H1 (cell line): Measurements from ENCODE around the gene ICA1. TPM values are rescaled to one million over a fixed set of nuclear protein-coding genes. Genes with fewer than 3 reads are reported as not detected.

ENCODE experiments used
- CTCF ChIA-PET: fragments of 300-600 bp; sonication (Branson Sonifier 250); formaldehyde crosslinking; loops from one replicate; lab custom pipeline; 2021; ENCODE audit not compliant: partially characterized antibody; lab: Charles Lee
- POLR2A ChIA-PET: fragments of 300-600 bp; sonication (Branson Sonifier 250); formaldehyde crosslinking; loops from one replicate; lab custom pipeline; 2021; ENCODE audit warnings: inconsistent platforms; ENCODE audit not compliant: partially characterized antibody; lab: Charles Lee
- DNase-seq, 2 experiments: peaks; one replicate each; pipeline versions ENCODE4 v3.0.0 to v3.0.0-alpha.2; 2010 to 2022; ENCODE audit warnings: low spot score in 2 of 2, low read depth in 1 of 2, mixed read lengths in 1 of 2
- FAIRE-seq: peaks from 2 replicates; lab custom pipeline; 2011; peaks lifted over from hg19 to GRCh38; lab: Jason Lieb, UNC
- H2AFZ ChIP-seq: 2 replicates; pipeline ENCODE4 v1.8.1; 2012; ENCODE audit warnings: low read length, inconsistent platforms
- H2AK5ac ChIP-seq: 2 replicates; pipeline ENCODE4 v1.6.1; 2013; ENCODE audit warnings: low read depth, low read length
- H2BK120ac ChIP-seq: replicated peaks from 2 replicates; pipeline ENCODE3; 2013; ENCODE audit warnings: low read depth, low read length, inconsistent platforms
- H2BK12ac ChIP-seq: 2 replicates; pipeline ENCODE4 v1.6.1; 2013; ENCODE audit warnings: low read depth, low read length
- H2BK15ac ChIP-seq: 2 replicates; pipeline ENCODE4 v1.6.1; 2013; ENCODE audit warnings: low read length
- H2BK20ac ChIP-seq: 2 replicates; pipeline ENCODE4 v1.6.1; 2013; ENCODE audit warnings: low read length
- H2BK5ac ChIP-seq: 2 replicates; pipeline ENCODE4 v1.6.1; 2013; ENCODE audit warnings: low read depth, low read length
- H3K14ac ChIP-seq: 2 replicates; pipeline ENCODE4 v1.6.1; 2013; ENCODE audit warnings: inconsistent platforms; ENCODE audit not compliant: insufficient read length
- H3K18ac ChIP-seq: 2 replicates; pipeline ENCODE4 v1.6.1; 2013; ENCODE audit warnings: low read length; ENCODE audit errors: extremely low read depth
- H3K23ac ChIP-seq: 2 replicates; pipeline ENCODE4 v1.6.1; 2013; ENCODE audit warnings: inconsistent platforms; ENCODE audit not compliant: insufficient read length
- H3K23me2 ChIP-seq: 2 replicates; pipeline ENCODE4 v1.6.1; 2013; ENCODE audit warnings: low read depth, low read length
- H3K27ac ChIP-seq: 2 replicates; pipeline ENCODE4 v1.6.1; 2011; ENCODE audit warnings: low read depth, low read length, inconsistent platforms
- H3K27me3 ChIP-seq, 4 experiments: replicated peaks in 1 of 4; 1 replicate in 1 of 4; 2 replicates in 3 of 4; pipeline versions ENCODE4 v1.6.1 to v1.8.1; 2011 to 2013; ENCODE audit warnings: low read length in 3 of 4, mild to moderate bottlenecking in 3 of 4, inconsistent platforms in 2 of 4, mixed read lengths in 2 of 4, moderate library complexity in 1 of 4; ENCODE audit not compliant: control insufficient read depth in 3 of 4, insufficient read depth in 3 of 4; ENCODE audit errors: extremely low read depth in 1 of 4
- H3K36me3 ChIP-seq, 4 experiments: 2 replicates each; pipeline versions ENCODE4 v1.6.1 to v1.8.1; 2011 to 2013; ENCODE audit warnings: mild to moderate bottlenecking in 4 of 4, low read length in 3 of 4, moderate library complexity in 2 of 4, control low read depth in 1 of 4, inconsistent platforms in 1 of 4; ENCODE audit not compliant: insufficient read depth in 4 of 4, control insufficient read depth in 2 of 4
- H3K4ac ChIP-seq: replicated peaks from 2 replicates; pipeline ENCODE3; 2013; ENCODE audit warnings: low read length, low read depth, mixed read lengths, inconsistent platforms; ENCODE audit not compliant: insufficient read length
- H3K4me1 ChIP-seq, 4 experiments: replicated peaks in 1 of 4; 1 replicate in 1 of 4; 2 replicates in 3 of 4; pipeline versions ENCODE4 v1.6.1 to v1.8.1; 2011 to 2013; ENCODE audit warnings: low read length in 3 of 4, inconsistent platforms in 2 of 4, mixed read lengths in 1 of 4; ENCODE audit not compliant: insufficient read depth in 4 of 4, control insufficient read depth in 3 of 4
- H3K4me2 ChIP-seq, 2 experiments: 2 replicates each; pipeline versions ENCODE4 v1.6.1 to v1.8.1; 2011 to 2013; ENCODE audit warnings: low read depth in 2 of 2, low read length in 2 of 2, control low read depth in 1 of 2, inconsistent platforms in 1 of 2, mild to moderate bottlenecking in 1 of 2; ENCODE audit not compliant: insufficient read depth in 1 of 2
- H3K4me3 ChIP-seq, 4 experiments: fragments of 200-600, 300-600 bp in 1 of 4; sonication (generic), shearing (Covaris generic), sonication (Bioruptor Twin) in 1 of 4; 2 replicates each; pipeline versions ENCODE4 v1.5.1 to v1.8.1; 2011 to 2016; ENCODE audit warnings: low read length in 4 of 4, low read depth in 3 of 4, control low read depth in 2 of 4, inconsistent platforms in 2 of 4, mild to moderate bottlenecking in 2 of 4, mixed read lengths in 1 of 4, moderate library complexity in 1 of 4; ENCODE audit not compliant: insufficient read depth in 2 of 4; ENCODE audit errors: extremely low read depth in 1 of 4
- H3K56ac ChIP-seq: replicated peaks from 2 replicates; pipeline ENCODE3; 2013; ENCODE audit warnings: low read depth, mild to moderate bottlenecking, mixed read lengths, low read length, inconsistent platforms; ENCODE audit not compliant: insufficient read length
- H3K79me1 ChIP-seq: 2 replicates; pipeline ENCODE4 v1.6.1; 2013; ENCODE audit warnings: low read depth, low read length, control low read depth
- H3K79me2 ChIP-seq, 2 experiments: 2 replicates each; pipeline versions ENCODE4 v1.6.1 to v1.8.1; 2012 to 2013; ENCODE audit warnings: low read length in 2 of 2, mild to moderate bottlenecking in 2 of 2, inconsistent platforms in 1 of 2; ENCODE audit not compliant: insufficient read depth in 2 of 2, control insufficient read depth in 1 of 2
- H3K9ac ChIP-seq, 4 experiments: replicated peaks in 1 of 4; 1 replicate in 1 of 4; 2 replicates in 3 of 4; pipeline versions ENCODE4 v1.6.1 to v1.8.1; 2011 to 2013; ENCODE audit warnings: low read depth in 3 of 4, low read length in 3 of 4, control low read depth in 2 of 4, mild to moderate bottlenecking in 2 of 4, moderate library complexity in 2 of 4, inconsistent platforms in 1 of 4; ENCODE audit errors: extremely low read depth in 1 of 4
- H3K9me3 ChIP-seq, 2 experiments: 2 replicates each; pipeline versions ENCODE4 v1.6.1 to v1.8.1; 2012 to 2013; ENCODE audit warnings: mild to moderate bottlenecking in 2 of 2, moderate library complexity in 2 of 2, control low read depth in 1 of 2, inconsistent platforms in 1 of 2, low read depth in 1 of 2, low read length in 1 of 2, mixed read lengths in 1 of 2; ENCODE audit not compliant: insufficient read depth in 2 of 2
- H4K20me1 ChIP-seq, 2 experiments: replicated peaks in 1 of 2; 2 replicates each; pipeline versions ENCODE3 to v1.8.1; 2011 to 2013; ENCODE audit warnings: inconsistent platforms in 2 of 2, low read length in 2 of 2, mild to moderate bottlenecking in 1 of 2; ENCODE audit not compliant: insufficient read depth in 2 of 2, control insufficient read depth in 1 of 2
- H4K5ac ChIP-seq: 2 replicates; pipeline ENCODE4 v1.6.1; 2013; ENCODE audit warnings: low read length, low read depth, mixed read lengths, inconsistent platforms; ENCODE audit not compliant: insufficient read length
- H4K8ac ChIP-seq: 2 replicates; pipeline ENCODE4 v1.8.0; 2013; ENCODE audit warnings: mild to moderate bottlenecking, moderate library complexity, low read length, inconsistent platforms; ENCODE audit not compliant: insufficient read depth; ENCODE audit errors: extremely low read depth
- H4K91ac ChIP-seq: replicated peaks from 2 replicates; pipeline ENCODE3; 2013; ENCODE audit warnings: low read length, mixed read lengths, inconsistent platforms; ENCODE audit not compliant: insufficient read length
- RFX5 ChIP-seq: IDR thresholded peaks from 2 replicates; pipeline ENCODE4 v1.6.1; 2011; ENCODE audit warnings: low read depth, low read length, improper control_type of control experiment, borderline replicate concordance
- WGBS, 2 experiments: shearing (Covaris generic) in 1 of 2; methylation state at CpG; one replicate each; pipeline versions ENCODE4 v1.1.6 to v1.1.7; 2013 to 2015; ENCODE audit warnings: low lambda C conversion rate in 2 of 2, mixed read lengths in 2 of 2, inconsistent platforms in 1 of 2, low coverage in 1 of 2, missing lambda C conversion rate in 1 of 2; ENCODE audit not compliant: insufficient replicate concordance in 2 of 2, insufficient coverage in 1 of 2, insufficient read length in 1 of 2; ENCODE audit errors: extremely low coverage in 1 of 2, missing lambda C conversion rate in 1 of 2; 5-methylcytosine and 5-hydroxymethylcytosine counted together
- polyA plus RNA-seq, 7 experiments: library from polyadenylated mRNA; depleted of rRNA in 3 of 7; stranded (reverse) in 5 of 7; unstranded in 2 of 7; fragments of >200 nt in 5 of 7; fragments of 200-250 nt in 2 of 7; gene quantifications; 1 replicate in 5 of 7; 2 replicates in 1 of 7; 4 replicates in 1 of 7; pipeline versions ENCODE4 v1.2.1 to v1.2.3, GENCODE V29; 2011 to 2013; ENCODE audit warnings: missing spikeins in 2 of 7, mixed read lengths in 2 of 7
- total RNA-seq: library from RNA; stranded (reverse); fragmentation: NEBNext Ultra II Directional; extraction: Animal tissue kit (Norgen Biotek cat#: 25700); gene quantifications from 2 replicates; pipeline ENCODE4 v1.2.1, GENCODE V29; 2021

The ICA1 gene
- total and polyA plus RNA-seq, 2 of the 8 experiments (the other 6 are each of a cell fraction or from before 2014, with no cell fraction given) = 14.9 to 37.1 TPM

DNA sequence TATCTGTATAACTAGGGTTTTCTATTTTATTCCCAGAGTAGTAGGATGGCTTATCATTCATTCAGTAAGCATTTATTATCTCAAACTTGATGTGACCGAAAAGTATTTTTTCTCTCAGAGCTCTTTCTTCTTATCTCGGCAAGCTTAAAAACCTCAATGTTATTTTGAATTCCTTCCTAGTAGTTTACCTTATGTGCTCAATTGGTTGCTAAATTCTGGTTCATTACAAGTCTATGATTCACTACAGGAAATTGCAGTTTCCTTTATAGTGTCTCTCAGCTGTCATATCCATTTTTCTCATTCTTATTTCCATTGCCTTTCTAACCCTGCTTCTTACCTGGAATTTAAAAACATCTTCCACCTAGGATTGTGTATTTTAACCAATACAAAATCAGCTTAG lies 12.6 kb upstream of the ICA1 start:
- DNase-seq (no peak), FAIRE-seq (no peak)
- Histone ChIP-seq H3K23me2 (no peaks in the 10 kb centered on the region; the same call in 1 of the 2 replicates), H4K20me1 (no peaks in the 10 kb centered on the region), H3K27ac (no peak overlapping the region), H2BK5ac (no peak overlapping the region), H4K8ac (no peak overlapping the region), H3K4me2 (no peak overlapping the region), H2AFZ (no peak overlapping the region), H2AK5ac (no peak overlapping the region), H4K5ac (no peak overlapping the region), H2BK20ac (no peak overlapping the region), H2BK120ac (no peak overlapping the region), H3K4me1 (no peaks in the 10 kb centered on the region), H3K56ac (no peak overlapping the region), H3K79me1 (no peaks in the 10 kb centered on the region), H4K91ac (no peak overlapping the region), H3K27me3 (no peaks in the 10 kb centered on the region), H3K18ac (no peak overlapping the region), H3K9ac (no peak overlapping the region), H3K23ac (no peak overlapping the region), H2BK15ac (no peak overlapping the region), H3K9me3 (no peaks in the 10 kb centered on the region), H2BK12ac (no peak overlapping the region), H3K14ac (no peak overlapping the region), H3K79me2 (no peaks in the 10 kb centered on the region), H3K36me3 (no peaks in the 10 kb centered on the region), H3K4ac (no peak overlapping the region), H3K4me3 (no peak overlapping the region)
- no peak for TF ChIP-seq RFX5
- 93% methylated on average over 2 of the region's 2 CpGs; no CpG with 5 or more reads in 1 of the 2 experiments for WGBS, 2 experiments
- POLR2A ChIA-PET = interaction anchor here (1.1 kb wide), 1 partner anchor 11 kb away, joined by 4 read pairs; no protein-coding TSS in a partner anchor
- CTCF ChIA-PET = interaction anchor here (1.0 to 5.3 kb wide), 5 partner anchors 11 to 162 kb away, joined by 3 to 40 read pairs (median 3); no protein-coding TSS in a partner anchor
